ENCODE measurements around the gene TBL3.
A peak's percentile ranks its signal among the peaks of the same experiment; 100 is the strongest.

Gene TBL3

DNA sequence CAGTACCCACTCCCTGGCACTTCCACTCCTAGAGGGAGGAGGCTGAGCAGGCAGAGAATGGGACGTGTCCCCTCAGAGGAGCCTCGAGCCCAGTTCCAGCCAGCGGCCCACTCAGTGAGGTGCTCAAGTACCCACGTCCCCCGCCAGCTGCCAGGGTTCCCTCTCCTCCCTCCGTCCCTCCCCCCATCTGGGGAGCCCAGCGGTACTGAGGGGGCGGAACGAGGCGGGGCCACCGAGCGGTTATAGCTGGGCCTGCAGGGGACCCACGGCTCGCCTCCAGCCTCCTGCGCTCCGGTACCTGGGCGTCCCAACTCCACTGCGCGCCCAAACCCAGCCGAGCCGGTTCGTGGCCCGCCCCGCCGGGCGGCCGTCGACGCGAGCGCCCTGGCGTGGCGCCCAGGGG is 47.7 kb downstream of the TBL3 start, which contains the start of gene NPW:
Gene NPW, plus strand, starts transcription at position 268 of the 403 bp plus-strand sequence.
- DNase-seq (ENCODE audit: low read depth) = no peak

DNA sequence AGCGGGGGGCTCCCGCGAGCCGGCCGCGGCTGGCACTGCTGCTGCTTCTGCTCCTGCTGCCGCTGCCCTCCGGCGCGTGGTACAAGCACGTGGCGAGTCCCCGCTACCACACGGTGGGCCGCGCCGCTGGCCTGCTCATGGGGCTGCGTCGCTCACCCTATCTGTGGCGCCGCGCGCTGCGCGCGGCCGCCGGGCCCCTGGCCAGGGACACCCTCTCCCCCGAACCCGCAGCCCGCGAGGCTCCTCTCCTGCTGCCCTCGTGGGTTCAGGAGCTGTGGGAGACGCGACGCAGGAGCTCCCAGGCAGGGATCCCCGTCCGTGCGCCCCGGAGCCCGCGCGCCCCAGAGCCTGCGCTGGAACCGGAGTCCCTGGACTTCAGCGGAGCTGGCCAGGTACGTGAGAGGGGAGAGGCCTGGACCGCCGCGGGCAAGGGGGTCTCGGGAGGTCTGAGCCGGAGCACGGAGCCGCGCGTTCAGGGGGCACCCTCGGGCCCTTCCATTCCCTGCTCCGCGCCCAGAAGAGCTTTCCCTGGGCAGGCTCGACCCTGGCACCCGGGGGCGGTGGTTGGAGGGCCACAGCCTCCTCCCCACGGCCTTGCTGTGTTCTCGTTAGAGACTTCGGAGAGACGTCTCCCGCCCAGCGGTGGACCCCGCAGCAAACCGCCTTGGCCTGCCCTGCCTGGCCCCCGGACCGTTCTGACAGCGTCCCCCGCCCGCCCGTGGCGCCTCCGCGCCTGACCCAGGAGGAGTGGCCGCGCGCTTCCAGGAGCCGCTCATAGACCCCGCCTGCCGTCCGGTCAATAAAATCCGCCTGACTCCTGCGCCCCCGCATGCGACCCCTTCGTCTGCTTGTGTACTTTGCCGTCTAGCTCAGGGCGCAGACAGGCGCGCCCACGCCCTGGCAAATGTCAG is 48.3 kb downstream of the TBL3 start:
- no peak for DNase-seq (ENCODE audit: low read depth)

GRCh38 chr16:2022723-2023091 is 50.9 kb downstream of the TBL3 start:
- DNase-seq (ENCODE audit: low read depth) = no peak

DNA sequence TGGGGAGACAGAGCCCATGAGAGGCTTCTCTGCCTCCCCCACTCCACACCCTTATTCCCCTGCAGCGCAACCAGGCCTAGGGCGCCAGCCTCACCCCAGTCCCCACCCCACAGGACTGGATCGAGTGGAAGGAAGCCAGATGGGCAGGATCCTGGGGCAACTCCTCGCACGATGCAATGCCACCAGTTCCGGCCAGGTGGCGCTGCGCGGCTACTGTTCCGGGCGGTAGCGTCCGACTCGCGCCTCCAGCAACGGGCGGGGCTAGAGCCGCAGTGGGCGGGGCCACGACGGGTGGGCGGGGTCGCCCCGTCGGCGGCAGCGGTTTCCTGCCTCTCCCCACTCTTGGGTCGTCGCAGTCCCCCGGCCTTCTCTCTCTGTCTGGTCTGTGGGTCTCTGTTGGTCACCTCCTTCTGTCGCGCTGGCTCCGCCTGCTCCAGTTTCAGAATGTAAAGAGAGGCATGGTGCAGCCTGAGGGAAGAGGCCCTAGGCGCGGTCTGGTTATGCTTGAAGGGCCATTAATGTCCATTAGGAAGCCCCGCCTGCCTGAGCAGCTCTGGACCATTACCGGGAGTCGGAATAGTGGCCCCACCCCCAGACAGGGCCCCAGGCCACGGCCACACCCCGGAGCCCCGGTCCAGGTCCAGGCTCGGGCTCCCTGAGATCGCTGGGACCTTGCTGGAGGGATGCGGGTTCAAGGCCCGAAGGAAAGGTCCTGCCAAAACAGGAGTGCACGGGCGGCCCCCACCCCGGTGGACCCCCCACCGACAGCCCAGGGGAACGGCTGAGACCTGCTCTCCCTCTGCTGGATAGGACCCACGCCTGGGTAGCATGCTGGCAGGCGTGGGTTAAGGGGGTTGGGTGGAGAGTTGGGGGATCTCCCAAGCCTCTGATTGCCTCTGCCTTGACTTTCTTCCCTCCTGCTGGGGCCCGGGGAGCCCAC is 51.5 kb downstream of the TBL3 start:
- DNase-seq (ENCODE audit: low read depth) = peak; percentile 69

GRCh38 chr16:2024032-2024420 is 52.2 kb downstream of the TBL3 start:
- DNase-seq (ENCODE audit: low read depth) = no peak

DNA sequence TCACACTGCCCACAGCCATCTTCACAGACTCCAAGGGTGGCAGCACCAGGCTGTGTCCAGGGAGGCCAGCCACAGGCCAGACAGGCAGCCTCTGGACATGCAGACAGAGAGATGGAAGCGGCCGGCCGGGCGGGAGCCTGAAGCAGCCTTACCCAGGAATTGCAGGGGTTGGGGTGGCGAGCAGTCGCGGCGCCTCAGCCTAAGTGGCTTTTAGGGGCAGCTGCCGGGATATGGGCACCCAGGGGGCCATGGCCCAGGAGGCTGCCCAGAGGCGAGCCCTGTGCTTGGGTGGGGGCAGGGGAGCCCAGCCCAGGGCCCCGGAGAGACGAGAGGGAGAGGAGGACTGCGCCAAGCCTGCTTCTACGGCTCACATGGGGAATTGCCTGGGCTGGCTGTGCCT is 53.4 kb downstream of the TBL3 start:
- no peak for DNase-seq (ENCODE audit: low read depth)

GRCh38 chr16:2025878-2026460 is 54.1 kb downstream of the TBL3 start:
- no peak for DNase-seq (ENCODE audit: low read depth)

GRCh38 chr16:2026461-2027023 is 54.7 kb downstream of the TBL3 start, which contains the start of gene NHERF2:
NHERF2 (plus strand) TSS chr16:2026902; CDS start chr16:2027006, 104 bp downstream.
- no peak for DNase-seq (ENCODE audit: low read depth)

GRCh38 chr16:2027024-2028010 is 55.5 kb downstream of the TBL3 start:
- no peak for DNase-seq (ENCODE audit: low read depth)

DNA sequence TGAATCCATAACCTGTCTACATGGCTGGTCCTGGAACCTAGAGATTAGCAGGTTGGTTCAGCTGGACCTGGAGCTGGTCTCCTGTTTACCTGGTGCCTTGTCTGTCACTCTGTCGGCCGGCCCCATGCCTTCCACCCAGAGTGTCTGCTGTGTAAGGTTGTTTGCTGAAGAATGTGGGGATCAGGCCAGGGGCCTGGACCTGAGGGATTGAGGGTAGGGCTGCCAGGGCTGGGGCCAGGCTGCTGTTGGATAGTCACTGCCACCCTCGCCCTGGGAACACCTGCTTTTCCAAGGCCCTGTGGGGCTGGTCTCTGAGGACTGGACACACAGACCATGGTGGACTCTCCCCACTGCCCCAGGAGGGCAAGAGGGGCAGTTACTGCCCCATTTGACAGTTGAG is 56.3 kb downstream of the TBL3 start:
- DNase-seq (ENCODE audit: low read depth) = no peak

GRCh38 chr16:2028620-2029220 is 56.9 kb downstream of the TBL3 start:
- DNase-seq (ENCODE audit: low read depth) = no peak

DNA sequence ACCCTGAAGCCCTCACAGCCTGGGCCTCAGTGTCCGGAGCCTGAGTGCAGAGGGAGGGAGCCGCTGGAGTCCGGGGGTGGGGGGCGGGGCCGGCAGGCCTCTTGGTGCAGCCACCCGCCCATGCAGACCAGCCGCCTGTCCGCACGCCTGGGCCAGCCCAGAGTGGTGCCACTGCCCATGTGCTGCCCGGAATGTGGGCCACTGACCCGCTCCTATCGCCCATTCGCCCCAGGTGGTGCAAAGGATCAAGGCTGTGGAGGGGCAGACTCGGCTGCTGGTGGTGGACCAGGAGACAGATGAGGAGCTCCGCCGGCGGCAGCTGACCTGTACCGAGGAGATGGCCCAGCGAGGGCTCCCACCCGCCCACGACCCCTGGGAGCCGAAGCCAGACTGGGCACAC is 57.5 kb downstream of the TBL3 start:
- DNase-seq (ENCODE audit: low read depth) = no peak

GRCh38 chr16:2030036-2030435 is 58.2 kb downstream of the TBL3 start:
- no peak for DNase-seq (ENCODE audit: low read depth)

GRCh38 chr16:2031081-2031577 is 59.3 kb downstream of the TBL3 start:
- no peak for DNase-seq (ENCODE audit: low read depth)
